Esophagus muscularis mucosa (tissue), 4 donors: ENCODE results near the gene STUM. TPM values are rescaled to one million over a fixed set of nuclear protein-coding genes. Genes with fewer than 3 reads are reported as not detected.
A peak's percentile ranks its signal among the peaks of the same experiment; 100 is the strongest.

Experiments used
- DNase-seq: peaks from one replicate; pipeline ENCODE4 v3.0.0-alpha.2; 2017; ENCODE audit errors: extremely low spot score
- H3K27ac ChIP-seq, 4 donors: fragments of 200-600 bp; sonication (generic); replicated peaks in 1 of 4; 1 replicate in 3 of 4; 2 replicates in 1 of 4; pipeline ENCODE4 v1.5.1; 2016 to 2019; ENCODE audit warnings: mild to moderate bottlenecking in 1 of 4
- H3K27me3 ChIP-seq, 4 donors: fragments of 200-600 bp; sonication (generic); one replicate each; pipeline versions ENCODE4 v1.5.1 to v1.6.0; 2016 to 2019
- H3K36me3 ChIP-seq, 4 donors: fragments of 200-600 bp; sonication (generic); one replicate each; pipeline ENCODE4 v1.5.1; 2016 to 2019
- H3K4me1 ChIP-seq, 4 donors: fragments of 200-600 bp; sonication (generic); one replicate each; pipeline ENCODE4 v1.5.1; 2016 to 2019
- H3K4me3 ChIP-seq, 4 donors: fragments of 200-600 bp; sonication (generic); 1 replicate in 2 of 4; 2 replicates in 2 of 4; pipeline ENCODE4 v1.5.1; 2016 to 2019; ENCODE audit warnings: mild to moderate bottlenecking in 4 of 4, moderate library complexity in 1 of 4
- H3K9me3 ChIP-seq, 4 donors: fragments of 200-600 bp; sonication (generic); 1 replicate in 3 of 4; 2 replicates in 1 of 4; pipeline ENCODE4 v1.5.1; 2016 to 2019
- EP300 ChIP-seq: sonication (generic); formaldehyde crosslinking; IDR thresholded peaks from one replicate; pipeline ENCODE4 v1.6.1; 2017; ENCODE audit warnings: antibody characterized with exemption
- POLR2A ChIP-seq: fragments of 450-650 bp; IDR thresholded peaks from one replicate; pipeline ENCODE4 v1.6.1; 2017; ENCODE audit warnings: antibody characterized with exemption, moderate library complexity, mild to moderate bottlenecking, low read depth
- POLR2AphosphoS5 ChIP-seq, 2 donors: sonication (generic); formaldehyde crosslinking; IDR thresholded peaks; one replicate each; pipeline ENCODE4 v1.6.1; 2017; ENCODE audit warnings: antibody characterized with exemption in 2 of 2
- WGBS: methylation state at CpG from one replicate; pipeline ENCODE4 v1.1.5; 2018; 5-methylcytosine and 5-hydroxymethylcytosine counted together
- intact Hi-C: fragments of 100-400 bp; cut with DNase I; formaldehyde crosslinking; loops from one replicate; pipeline ENCODE4 v1.15.1; 2023
- total RNA-seq, 4 donors: library from RNA; depleted of rRNA; stranded (reverse); fragments of >200 nt; gene quantifications; one replicate each; pipeline versions ENCODE4 v1.1.0 to v1.2.1, GENCODE V29; 2016
- TF ChIP-seq, protein P1 (sequence below), 3 experiments: fragments of 200-600 bp in 2 of 3; fragments of 450-650 bp in 1 of 3; sonication (generic) in 2 of 3; IDR thresholded peaks; one replicate each; pipeline ENCODE4 v1.5.1; 2017 to 2019; ENCODE audit warnings: antibody characterized with exemption in 3 of 3, mild to moderate bottlenecking in 2 of 3, moderate library complexity in 1 of 3

Gene STUM
- total RNA-seq, 4 donors from 2014 or later: 3.1 to 7.6 (median 6.3) TPM

DNA sequence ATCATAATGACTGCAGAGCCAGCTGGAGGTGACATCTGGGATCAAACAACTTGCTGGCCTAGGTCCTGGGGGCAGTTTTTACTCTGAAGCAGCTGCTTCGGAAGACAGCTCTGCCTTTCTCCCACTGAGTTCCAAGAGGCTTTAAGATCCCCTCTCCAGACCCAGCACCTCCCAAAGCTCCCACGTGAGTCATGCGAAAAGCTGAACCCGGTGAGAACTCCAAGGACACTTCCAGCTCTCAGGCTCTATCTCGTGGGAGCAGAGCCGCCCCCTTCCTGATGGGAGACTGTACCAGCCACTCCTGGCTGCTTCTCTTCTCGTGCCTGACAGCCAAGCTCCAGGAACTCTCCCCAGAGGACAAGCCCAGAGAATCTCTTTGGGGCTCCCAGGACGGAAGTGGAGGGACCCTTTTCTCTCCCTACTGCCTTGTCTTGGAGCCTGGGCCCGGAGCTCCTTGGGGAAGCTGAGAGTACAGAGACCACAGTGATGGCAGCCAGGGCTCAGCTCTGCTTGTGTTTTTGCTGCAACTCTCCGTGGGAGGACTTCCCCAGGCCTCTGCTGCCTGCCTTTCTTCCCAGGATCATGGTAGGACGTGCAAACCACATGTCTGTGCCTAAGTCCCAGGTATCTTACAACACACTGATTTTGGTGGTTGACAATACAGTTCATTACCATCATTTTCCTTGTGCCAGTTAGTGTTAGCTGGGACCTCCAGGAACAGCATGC is 40.6 kb downstream of the STUM start:
- intact Hi-C loops: no loop called here
- Histone ChIP-seq H3K9me3 (no peaks in the 10 kb centered on the region), H3K4me3 (no peak overlapping the region), H3K36me3 (no peaks in the 10 kb centered on the region), H3K27ac (peak overlapping the region; percentile 40 to 70 (median 48)), H3K27me3 (no peaks in the 10 kb centered on the region), H3K4me1 (peaks cover 0 to 16% (median 10%) of the 10 kb centered on the region in 4 donors)
- TF ChIP-seq POLR2A: no peak
- no peak for TF ChIP-seq POLR2AphosphoS5 (IDR thresholded peaks at IDR 0.05)
- TF ChIP-seq, protein P1, sequence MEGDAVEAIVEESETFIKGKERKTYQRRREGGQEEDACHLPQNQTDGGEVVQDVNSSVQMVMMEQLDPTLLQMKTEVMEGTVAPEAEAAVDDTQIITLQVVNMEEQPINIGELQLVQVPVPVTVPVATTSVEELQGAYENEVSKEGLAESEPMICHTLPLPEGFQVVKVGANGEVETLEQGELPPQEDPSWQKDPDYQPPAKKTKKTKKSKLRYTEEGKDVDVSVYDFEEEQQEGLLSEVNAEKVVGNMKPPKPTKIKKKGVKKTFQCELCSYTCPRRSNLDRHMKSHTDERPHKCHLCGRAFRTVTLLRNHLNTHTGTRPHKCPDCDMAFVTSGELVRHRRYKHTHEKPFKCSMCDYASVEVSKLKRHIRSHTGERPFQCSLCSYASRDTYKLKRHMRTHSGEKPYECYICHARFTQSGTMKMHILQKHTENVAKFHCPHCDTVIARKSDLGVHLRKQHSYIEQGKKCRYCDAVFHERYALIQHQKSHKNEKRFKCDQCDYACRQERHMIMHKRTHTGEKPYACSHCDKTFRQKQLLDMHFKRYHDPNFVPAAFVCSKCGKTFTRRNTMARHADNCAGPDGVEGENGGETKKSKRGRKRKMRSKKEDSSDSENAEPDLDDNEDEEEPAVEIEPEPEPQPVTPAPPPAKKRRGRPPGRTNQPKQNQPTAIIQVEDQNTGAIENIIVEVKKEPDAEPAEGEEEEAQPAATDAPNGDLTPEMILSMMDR (IDR thresholded peaks at IDR 0.05): no peak
- TF ChIP-seq EP300: no peak
- WGBS: 41% methylated on average over 10 of the region's 11 CpGs
- no peak for DNase-seq

DNA sequence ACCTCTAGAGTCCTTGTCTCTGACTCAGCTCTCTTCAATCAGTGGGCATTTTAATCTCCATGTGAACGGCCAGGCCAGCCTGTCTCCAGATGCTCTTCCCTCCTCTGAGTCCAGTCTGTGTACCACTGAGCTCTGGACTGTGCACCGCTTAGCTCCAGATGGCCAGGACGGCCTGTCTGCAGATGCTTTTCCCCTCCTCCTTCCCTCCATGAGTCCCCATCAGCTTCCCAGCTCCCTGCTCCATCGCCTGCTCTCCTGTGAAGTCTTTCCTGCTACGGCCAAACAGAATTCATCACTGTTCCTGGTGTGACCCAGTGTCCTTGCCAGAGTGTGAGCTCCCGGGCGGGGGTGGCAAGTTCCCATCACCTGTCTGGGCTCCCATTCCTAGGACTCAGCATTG is 42.0 kb downstream of the STUM start:
- intact Hi-C loops: no loop called here
- WGBS: 98% methylated on average over 7 of the region's 7 CpGs

GRCh38 chr1:226593541-226593940 is 45.0 kb downstream of the STUM start:
- Histone ChIP-seq H3K9me3 (peaks cover 0 to 5% (median 0%) of the 10 kb centered on the region in 4 donors), H3K27me3 (no peaks in the 10 kb centered on the region), H3K4me1 (peaks cover 0 to 9% (median 7%) of the 10 kb centered on the region in 4 donors), H3K4me3 (no peak overlapping the region), H3K36me3 (no peaks in the 10 kb centered on the region), H3K27ac (no peak overlapping the region)
- no peak for DNase-seq
- WGBS: 94% methylated on average over 8 of the region's 8 CpGs
- intact Hi-C loops: no loop called here
- no peak for TF ChIP-seq EP300

More for the DNA sequence above, 42.0 kb downstream of the STUM start:
- DNase-seq: no peak
- Histone ChIP-seq H3K27me3 (no peaks in the 10 kb centered on the region), H3K4me3 (no peak overlapping the region), H3K27ac (no peak overlapping the region), H3K4me1 (peaks cover 0 to 16% (median 10%) of the 10 kb centered on the region in 4 donors), H3K36me3 (no peaks in the 10 kb centered on the region), H3K9me3 (peaks cover 0 to 4% (median 0%) of the 10 kb centered on the region in 4 donors)
- TF ChIP-seq, protein P1 (IDR thresholded peaks at IDR 0.05): no peak
- TF ChIP-seq EP300: no peak
- no peak for TF ChIP-seq POLR2AphosphoS5 (IDR thresholded peaks at IDR 0.05)
- no peak for TF ChIP-seq POLR2A

- no peak overlapping the region for H3K27ac ChIP-seq
- peaks cover 0 to 5% (median 0%) of the 10 kb centered on the region in 4 donors for H3K9me3 ChIP-seq
- no peak overlapping the region for H3K4me3 ChIP-seq
- H3K36me3 ChIP-seq: no peaks in the 10 kb centered on the region
- H3K27me3 ChIP-seq: no peaks in the 10 kb centered on the region
- peaks cover 0 to 4% (median 0%) of the 10 kb centered on the region in 4 donors for H3K4me1 ChIP-seq
- 83% methylated on average over 11 of the region's 16 CpGs for WGBS
- no peak for TF ChIP-seq POLR2A
- no peak for TF ChIP-seq POLR2AphosphoS5 (IDR thresholded peaks at IDR 0.05)
- TF ChIP-seq, protein P1 (IDR thresholded peaks at IDR 0.05): no peak
- no peak for TF ChIP-seq EP300
- intact Hi-C loops: no loop called here
- no peak for DNase-seq
Measured at GRCh38 chr1:226596531-226597165, 48.1 kb downstream of the STUM start.

DNA sequence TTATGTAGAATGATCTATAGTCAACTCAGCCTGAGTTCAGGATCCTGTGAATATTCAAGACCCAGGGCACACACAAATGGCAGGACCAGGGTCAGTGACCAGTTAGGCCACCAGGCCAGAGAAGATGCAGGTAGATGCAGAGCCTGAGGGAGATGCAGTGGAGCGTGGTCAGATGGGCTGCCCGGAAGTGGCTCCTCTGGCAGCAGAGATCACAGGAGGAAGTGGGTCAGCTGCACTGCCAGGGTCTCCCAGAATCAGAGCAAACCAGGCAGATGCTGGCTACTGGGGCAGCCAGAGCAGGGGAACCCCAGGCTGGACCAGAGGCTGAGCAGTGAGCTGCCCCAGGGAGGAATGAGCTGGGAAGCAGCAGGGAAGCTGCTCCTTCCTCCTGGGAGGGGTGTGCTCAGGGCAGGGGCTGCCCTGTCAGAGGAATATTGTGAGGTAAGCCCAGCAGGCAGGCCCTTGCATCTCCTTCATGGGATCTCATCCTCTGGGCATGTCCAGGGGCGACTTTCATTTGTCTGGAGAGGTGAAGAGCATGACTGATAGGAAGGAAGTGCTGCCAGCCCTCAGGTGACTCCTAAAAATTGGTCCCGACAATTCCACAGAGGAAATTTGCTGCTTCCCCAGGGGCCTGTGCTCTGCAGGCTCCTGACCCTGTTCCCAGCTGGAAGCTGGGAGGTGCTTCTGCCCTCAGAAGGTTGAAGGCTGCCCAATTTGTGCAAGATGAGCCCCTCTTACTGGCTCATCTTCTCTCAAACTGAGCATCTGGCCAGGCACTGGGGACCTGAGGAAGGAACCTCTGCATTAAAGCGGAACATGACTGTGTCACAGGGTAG is 49.3 kb downstream of the STUM start:
- Histone ChIP-seq H3K27ac (no peak overlapping the region), H3K36me3 (no peaks in the 10 kb centered on the region), H3K4me1 (peaks cover 7 to 16% (median 10%) of the 10 kb centered on the region in 4 donors), H3K9me3 (peaks cover 0 to 5% (median 0%) of the 10 kb centered on the region in 4 donors), H3K4me3 (no peak overlapping the region), H3K27me3 (no peaks in the 10 kb centered on the region)
- no peak for TF ChIP-seq POLR2AphosphoS5 (IDR thresholded peaks at IDR 0.05)
- TF ChIP-seq POLR2A: no peak
- DNase-seq: no peak
- WGBS: 85% methylated on average over 5 of the region's 5 CpGs
- intact Hi-C loops: no loop called here
